ENCODE data around the gene BRSK2.

The BRSK2 gene

GRCh38 chr11:1391165-1392075 is 1.7 kb downstream of the BRSK2 start:
- TF ChIP-seq CSRNP3 (CRISPR knock-in tag; IDR thresholded peaks at IDR 0.05) (no peak), CREB5 (CRISPR knock-in tag; IDR thresholded peaks at IDR 0.05; ENCODE audit: low read depth) (no peak), RARB (CRISPR knock-in tag; IDR thresholded peaks at IDR 0.05) (no peak), GLIS3 (CRISPR knock-in tag; IDR thresholded peaks at IDR 0.05) (no peak), TOX (CRISPR knock-in tag; IDR thresholded peaks at IDR 0.05; ENCODE audit: borderline replicate concordance) (no peak), ESRRG (CRISPR knock-in tag; IDR thresholded peaks at IDR 0.05) (no peak), BACH2 (CRISPR knock-in tag; IDR thresholded peaks at IDR 0.05; ENCODE audit: borderline replicate concordance) (no peak), ARNTL (CRISPR knock-in tag; IDR thresholded peaks at IDR 0.05; ENCODE audit: borderline replicate concordance, low read depth) (no peak), ZNF565 (CRISPR knock-in tag; conservative IDR thresholded peaks at IDR 0.05; ENCODE audit: low read depth) (no peak), POU6F1 (CRISPR knock-in tag; IDR thresholded peaks at IDR 0.05; ENCODE audit: borderline replicate concordance, low read depth) (no peak), ZFP30 (CRISPR knock-in tag; IDR thresholded peaks at IDR 0.05) (no peak), OSR1 (CRISPR knock-in tag; IDR thresholded peaks at IDR 0.05) (no peak), SNAI2 (CRISPR knock-in tag; IDR thresholded peaks at IDR 0.05) (no peak), ZNF8 (CRISPR knock-in tag; IDR thresholded peaks at IDR 0.05) (no peak), ISL1 (CRISPR knock-in tag; IDR thresholded peaks at IDR 0.05) (no peak), ZNF70 (CRISPR knock-in tag; IDR thresholded peaks at IDR 0.05) (no peak)
- no peak for ATAC-seq

- TF ChIP-seq TOX (CRISPR knock-in tag; IDR thresholded peaks at IDR 0.05; ENCODE audit: borderline replicate concordance) (no peak), ESRRG (CRISPR knock-in tag; IDR thresholded peaks at IDR 0.05) (no peak), RARB (CRISPR knock-in tag; IDR thresholded peaks at IDR 0.05) (no peak), GLIS3 (CRISPR knock-in tag; IDR thresholded peaks at IDR 0.05) (no peak), PPARA (CRISPR knock-in tag; IDR thresholded peaks at IDR 0.05; ENCODE audit: borderline replicate concordance) (no peak)
- ATAC-seq, result no peak
Measured at GRCh38 chr11:1392111-1392510, 2.4 kb downstream of the BRSK2 start.

GRCh38 chr11:1392561-1392960 is 2.8 kb downstream of the BRSK2 start:
- ATAC-seq, result no peak
- TF ChIP-seq PPARA (CRISPR knock-in tag; IDR thresholded peaks at IDR 0.05; ENCODE audit: borderline replicate concordance), result no peak
- no peak for TF ChIP-seq ZNF70 (CRISPR knock-in tag; IDR thresholded peaks at IDR 0.05)
- no peak for TF ChIP-seq CREB5 (CRISPR knock-in tag; IDR thresholded peaks at IDR 0.05; ENCODE audit: low read depth)
- TF ChIP-seq TOX (CRISPR knock-in tag; IDR thresholded peaks at IDR 0.05; ENCODE audit: borderline replicate concordance), result no peak
- TF ChIP-seq TCF4 (CRISPR knock-in tag; IDR thresholded peaks at IDR 0.05; ENCODE audit: borderline replicate concordance), result no peak
- TF ChIP-seq ZNF565 (CRISPR knock-in tag; conservative IDR thresholded peaks at IDR 0.05; ENCODE audit: low read depth), result no peak
- TF ChIP-seq PATZ1 (CRISPR knock-in tag; IDR thresholded peaks at IDR 0.05; ENCODE audit: borderline replicate concordance), result no peak
- TF ChIP-seq CSRNP3 (CRISPR knock-in tag; IDR thresholded peaks at IDR 0.05), result no peak
- TF ChIP-seq ZFP30 (CRISPR knock-in tag; IDR thresholded peaks at IDR 0.05), result no peak
- TF ChIP-seq CSDC2 (CRISPR knock-in tag; IDR thresholded peaks at IDR 0.05), result no peak
- TF ChIP-seq ESRRG (CRISPR knock-in tag; IDR thresholded peaks at IDR 0.05), result no peak
- TF ChIP-seq ZC3H10 (CRISPR knock-in tag; IDR thresholded peaks at IDR 0.05), result no peak
- TF ChIP-seq POU6F1 (CRISPR knock-in tag; IDR thresholded peaks at IDR 0.05; ENCODE audit: borderline replicate concordance, low read depth), result no peak
- TF ChIP-seq RARB (CRISPR knock-in tag; IDR thresholded peaks at IDR 0.05), result no peak

Measured in SK-N-SH treated with all-trans-retinoic acid at 6 μM for 48 hours (cell line).